ENCODE results near the gene SLC23A3.

- TF ChIP-seq ZNF70 (CRISPR knock-in tag; IDR thresholded peaks at IDR 0.05) (no peak), RARB (CRISPR knock-in tag; IDR thresholded peaks at IDR 0.05) (no peak), ZFP3 (CRISPR knock-in tag; IDR thresholded peaks at IDR 0.05) (peak; percentile 69; the same call in 1 of the 2 replicates), OSR1 (CRISPR knock-in tag; IDR thresholded peaks at IDR 0.05) (no peak), CREB5 (CRISPR knock-in tag; IDR thresholded peaks at IDR 0.05; ENCODE audit: low read depth) (no peak), POU6F1 (CRISPR knock-in tag; IDR thresholded peaks at IDR 0.05; ENCODE audit: borderline replicate concordance, low read depth) (no peak), ZNF565 (CRISPR knock-in tag; conservative IDR thresholded peaks at IDR 0.05; ENCODE audit: low read depth) (no peak), CSRNP3 (CRISPR knock-in tag; IDR thresholded peaks at IDR 0.05) (no peak), PPARA (CRISPR knock-in tag; IDR thresholded peaks at IDR 0.05; ENCODE audit: borderline replicate concordance) (no peak), PATZ1 (CRISPR knock-in tag; IDR thresholded peaks at IDR 0.05; ENCODE audit: borderline replicate concordance) (no peak)
Observed at GRCh38 chr2:219176818-219177551, 7.2 kb upstream of the SLC23A3 start, which contains the start of gene CNPPD1.
